Adipose tissue (tissue), 3 donors: Measurements from ENCODE around the gene PSMB3. TPM values are rescaled to one million over a fixed set of nuclear protein-coding genes. Genes with fewer than 3 reads are reported as not detected.
"Not testable (repeated sequence)": the region's sequence is repeated elsewhere in the genome, so short reads cannot be mapped to it uniquely, and the experiment has no call there.

Experiments
- H3K27ac ChIP-seq: one replicate; pipeline ENCODE4 v1.5.1; 2013; ENCODE audit warnings: low read depth, low read length
- WGBS, 3 donors: extraction: QIAGEN DNeasy Blood & Tissue Kit; methylation state at CpG; one replicate each; pipeline ENCODE4 v1.1.7; 2013; 5-methylcytosine and 5-hydroxymethylcytosine counted together
- polyA plus RNA-seq, 3 donors: library from polyadenylated mRNA; stranded (reverse); fragments of 200-250 nt; gene quantifications; one replicate each; pipeline ENCODE4 v1.2.3, GENCODE V29; 2013
- donor health status: healthy with polysubstance abuse.
- donor health status: Bipolar disorder and iron deficiency.
- donor health status: healthy.

The PSMB3 gene
- polyA plus RNA-seq, 3 donors, result 76.8 to 190 (median 184) TPM

DNA sequence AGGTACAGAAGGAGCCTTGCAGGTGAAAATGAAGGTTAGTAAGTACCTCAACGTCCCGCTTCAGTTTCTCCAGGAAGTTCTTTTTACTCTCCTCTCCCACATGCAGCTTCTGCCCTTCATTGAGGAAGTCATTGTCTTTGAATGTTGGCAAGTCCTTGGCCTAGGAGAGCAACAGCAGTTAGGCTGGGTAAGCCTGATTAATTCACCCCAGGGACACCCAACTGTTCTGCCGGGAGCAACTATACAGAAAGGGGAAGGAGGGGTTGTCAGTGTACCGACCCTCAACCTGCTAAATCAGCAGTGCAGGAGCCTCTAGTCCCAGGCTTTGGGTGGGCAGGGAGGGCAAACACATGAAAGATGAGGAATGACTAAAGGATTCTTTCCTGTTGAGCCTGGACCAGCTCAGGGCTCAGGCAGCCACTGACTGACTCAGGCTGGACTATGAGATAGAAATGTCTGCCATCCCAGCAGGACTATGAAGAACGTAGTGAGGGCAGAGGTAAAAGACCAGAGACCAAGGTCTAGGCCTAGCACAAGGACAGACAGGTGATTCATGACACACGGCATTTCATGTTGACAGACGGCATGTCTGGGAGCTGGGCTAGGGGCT, 25.2 kb downstream of the PSMB3 start:
- WGBS, 3 donors, result 73 to 81% (median 75%) methylated on average over 7 of the region's 7 CpGs
- no peak overlapping the region for H3K27ac ChIP-seq

DNA sequence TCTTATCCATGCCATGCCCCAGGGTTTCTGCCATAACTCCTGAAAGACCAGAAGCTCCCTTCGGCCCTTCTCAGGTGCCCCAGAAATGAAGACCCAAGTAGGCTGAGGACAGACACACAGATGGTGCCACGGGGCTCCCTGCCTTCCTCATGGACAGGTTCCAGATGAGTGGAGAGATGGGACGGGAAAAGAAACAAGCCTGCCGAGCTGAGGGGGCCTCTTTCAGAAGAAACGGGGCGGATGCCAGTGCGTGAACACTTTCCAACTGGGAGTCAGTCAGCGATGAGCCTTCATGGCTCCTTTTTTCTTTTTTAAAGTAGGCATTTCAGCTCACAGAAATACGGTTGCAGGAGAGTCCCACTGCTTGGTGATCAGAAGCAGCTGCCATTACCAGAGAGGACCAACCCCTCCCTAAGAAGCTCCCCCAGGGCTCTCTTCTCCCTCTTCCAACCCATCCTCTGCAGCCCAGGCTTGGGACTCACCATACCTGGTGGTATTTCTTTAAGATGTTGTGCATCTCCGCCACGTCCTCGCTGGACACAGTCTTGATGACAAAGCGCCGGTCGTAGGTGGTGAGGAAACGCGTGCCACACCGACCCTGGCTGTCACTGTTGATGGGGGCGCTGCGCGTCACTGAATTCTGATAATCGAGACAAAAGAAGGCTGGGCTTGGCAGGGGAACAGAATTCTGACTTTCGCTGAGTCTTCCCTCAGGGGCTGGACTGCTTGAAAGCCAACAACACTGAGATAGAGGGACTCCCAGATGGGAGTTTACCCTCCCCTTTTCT, 27.6 kb downstream of the PSMB3 start:
- 86 to 93% (median 89%) methylated on average over 23 of the region's 23 CpGs for WGBS, 3 donors

GRCh38 chr17:38783227-38783626, 30.7 kb downstream of the PSMB3 start:
- H3K27ac ChIP-seq, result no peak overlapping the region
- 91 to 94% (median 94%) methylated on average over 3 of the region's 3 CpGs for WGBS, 3 donors

More for the DNA sequence above, 27.6 kb downstream of the PSMB3 start:
- no peak overlapping the region for H3K27ac ChIP-seq

DNA sequence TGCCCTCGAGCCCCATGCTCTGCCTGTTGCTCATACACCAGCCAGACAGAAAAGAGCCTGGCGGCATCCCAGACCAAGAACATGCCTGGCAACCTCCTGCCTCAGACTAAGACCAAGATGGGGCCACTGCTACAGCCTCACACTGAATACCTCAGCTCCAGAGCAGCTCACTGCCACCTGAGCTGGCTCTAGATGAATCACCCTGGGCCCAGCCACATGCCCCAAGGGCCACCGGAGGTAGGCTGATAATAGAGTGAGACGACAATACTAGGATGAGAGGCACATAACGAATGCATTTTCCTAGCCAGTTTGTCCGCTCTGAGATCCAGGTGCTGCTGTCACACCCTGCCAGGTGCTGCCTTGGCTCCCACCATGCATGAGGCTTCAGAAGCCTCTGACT, 33.8 kb downstream of the PSMB3 start:
- no peak overlapping the region for H3K27ac ChIP-seq
- 78 to 82% (median 81%) methylated on average over 6 of the region's 6 CpGs for WGBS, 3 donors

GRCh38 chr17:38787999-38788398, 35.5 kb downstream of the PSMB3 start:
- WGBS, 3 donors, result 89 to 99% (median 95%) methylated on average over 4 of the region's 4 CpGs
- H3K27ac ChIP-seq, result not testable (repeated sequence)

DNA sequence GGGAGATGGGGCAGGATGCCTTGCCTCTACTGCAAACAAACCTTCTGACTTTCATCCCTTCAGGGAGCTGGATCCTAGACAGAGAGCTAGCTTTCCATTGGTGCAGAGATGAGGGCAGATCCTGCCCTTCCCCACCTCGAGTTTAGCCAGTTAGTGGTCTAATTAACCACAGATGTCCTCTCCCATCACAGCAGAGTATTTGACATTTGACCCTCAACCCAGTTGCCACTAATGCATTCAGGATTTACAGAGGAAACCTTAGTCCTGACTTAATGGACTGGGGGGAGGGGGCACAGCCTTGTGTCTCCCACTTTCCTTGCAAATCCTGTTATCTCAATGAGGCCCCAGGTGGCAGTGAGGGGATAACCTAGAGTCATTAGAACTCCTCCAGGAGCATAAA, 36.6 kb downstream of the PSMB3 start:
- 0 to 26% (median 14%) methylated on average over 1 of the region's 1 CpG for WGBS, 3 donors
- no peak overlapping the region for H3K27ac ChIP-seq

DNA sequence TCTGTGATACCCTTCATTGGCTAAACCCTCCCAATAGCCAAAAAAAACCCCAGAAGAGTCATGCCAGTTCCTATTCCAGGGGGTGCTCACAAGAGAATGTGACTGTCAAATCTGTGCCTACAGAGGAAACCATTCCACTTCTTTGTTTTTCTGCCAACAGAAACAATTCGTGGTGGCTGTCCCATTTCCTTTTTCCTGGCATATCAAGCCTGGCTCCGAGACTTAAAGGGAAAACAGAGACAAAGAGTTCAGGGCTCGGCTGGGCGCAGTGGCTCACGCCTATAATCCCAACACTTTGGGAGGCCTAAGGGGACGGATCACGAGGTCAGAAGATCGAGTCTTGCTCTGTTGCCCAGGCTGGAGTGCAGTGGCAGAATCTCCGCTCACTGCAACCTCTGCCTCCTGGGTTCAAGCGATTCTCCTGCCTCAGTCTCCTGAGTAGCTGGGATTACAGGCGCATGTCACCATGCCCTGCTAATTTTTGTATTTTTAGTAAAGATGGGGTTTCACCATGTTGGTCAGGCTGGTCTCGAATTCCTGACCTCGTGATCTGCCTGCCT, 37.7 kb downstream of the PSMB3 start:
- WGBS, 3 donors, result 66 to 77% (median 74%) methylated on average over 13 of the region's 13 CpGs

DNA sequence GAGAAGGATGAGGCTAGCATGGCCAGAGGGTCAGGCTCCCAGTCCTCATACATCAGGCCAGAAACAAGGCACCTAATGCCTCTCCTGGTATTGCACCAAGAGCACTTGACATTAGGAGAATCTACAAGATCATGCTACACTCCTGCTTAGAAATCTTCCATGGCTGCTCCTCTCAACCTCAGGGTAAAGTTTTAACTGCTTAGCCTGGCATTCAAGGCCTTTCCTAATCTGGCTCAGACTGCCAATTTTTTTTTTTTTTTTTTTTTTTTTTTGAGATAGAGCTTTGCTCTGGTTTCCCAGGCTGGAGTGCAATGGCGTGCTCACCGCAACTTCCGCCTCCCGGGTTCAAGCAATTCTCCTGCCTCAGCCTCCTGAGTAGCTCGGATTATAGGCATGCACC, 38.6 kb downstream of the PSMB3 start:
- WGBS, 3 donors, result 95 to 100% (median 98%) methylated on average over 5 of the region's 5 CpGs
- H3K27ac ChIP-seq, result no peak overlapping the region

More for the DNA sequence above, 37.7 kb downstream of the PSMB3 start:
- not testable (repeated sequence) for H3K27ac ChIP-seq

- H3K27ac ChIP-seq, result no peak overlapping the region
- 93 to 97% (median 96%) methylated on average over 5 of the region's 5 CpGs for WGBS, 3 donors
Measured at GRCh38 chr17:38794221-38794620, 41.7 kb downstream of the PSMB3 start.

DNA sequence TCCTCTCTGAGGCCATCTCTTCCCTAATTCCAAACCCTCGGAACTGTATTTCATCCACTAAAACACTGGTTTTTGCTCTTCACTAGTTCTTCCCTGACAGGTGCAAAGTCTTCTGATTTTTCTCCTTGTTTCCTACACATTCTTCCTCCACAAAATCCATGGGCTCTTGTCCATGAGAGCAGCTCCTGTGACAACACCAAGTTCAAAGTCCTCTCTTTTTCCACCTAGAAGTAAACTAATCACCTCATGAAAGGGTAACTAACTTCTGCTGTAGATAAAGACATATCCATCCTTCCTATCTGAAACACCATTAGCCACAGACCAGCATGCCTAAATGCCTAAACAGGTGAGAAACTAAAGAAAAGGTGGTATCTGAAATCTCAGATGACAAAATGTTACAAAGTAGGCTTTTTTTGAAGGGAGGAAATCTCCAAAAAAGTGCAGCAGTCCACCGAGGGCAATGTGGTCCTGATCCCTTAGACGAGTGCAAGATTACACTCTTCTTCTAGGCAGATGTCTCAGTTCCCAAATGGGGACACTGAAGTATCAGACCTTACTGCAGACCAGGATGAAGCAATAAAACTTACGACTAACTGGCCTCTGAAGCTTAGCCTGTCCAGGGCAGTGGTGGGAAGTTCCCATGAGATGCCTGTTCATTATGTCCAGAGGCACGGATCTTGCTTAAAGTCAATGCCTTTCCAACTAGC, 44.1 kb downstream of the PSMB3 start:
- H3K27ac ChIP-seq, result no peak overlapping the region

GRCh38 chr17:38797158-38797490, 44.6 kb downstream of the PSMB3 start:
- H3K27ac ChIP-seq, result no peak overlapping the region
- WGBS, 3 donors, result 70 to 76% (median 75%) methylated on average over 5 of the region's 5 CpGs

More for the DNA sequence above, 44.1 kb downstream of the PSMB3 start:
- 54 to 59% (median 59%) methylated on average over 5 of the region's 5 CpGs for WGBS, 3 donors

DNA sequence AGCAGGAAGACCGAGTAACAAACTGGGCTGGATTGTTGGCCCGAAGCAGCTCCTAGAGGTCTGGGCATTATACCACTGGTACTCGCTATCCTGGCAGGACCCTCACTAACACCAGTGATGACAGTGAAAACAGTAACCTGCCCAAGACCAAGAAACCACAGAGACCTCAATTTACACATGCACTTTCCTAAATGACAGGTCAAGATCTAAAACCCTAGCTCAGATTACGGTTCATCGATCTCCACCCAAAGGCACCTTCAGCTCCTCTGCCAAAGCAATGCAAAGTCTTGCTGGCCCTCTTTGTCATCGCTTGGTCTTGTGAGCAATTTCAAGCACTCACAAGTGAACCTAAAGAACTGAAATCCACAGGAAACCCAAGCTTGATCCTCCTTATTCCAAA, 45.3 kb downstream of the PSMB3 start:
- H3K27ac ChIP-seq, result no peak overlapping the region
- WGBS, 3 donors, result 84 to 87% (median 86%) methylated on average over 6 of the region's 6 CpGs

GRCh38 chr17:38798614-38799500, 46.3 kb downstream of the PSMB3 start:
- H3K27ac ChIP-seq, result peak overlapping the region; percentile 77
- WGBS, 3 donors, result 0% methylated on average over 32 to 53 of the region's 53 CpGs

- peak within 1 kb of the TSS; percentile 95 for H3K27ac ChIP-seq
- 0 to 1% (median 0%) methylated on average over 53 to 76 of the region's 76 CpGs for WGBS, 3 donors
Measured at GRCh38 chr17:38799501-38800236, 47.1 kb downstream of the PSMB3 start, which contains the start of gene PIP4K2B. PIP4K2B (minus strand) TSS chr17:38799556; CDS start chr17:38799424, 132 bp downstream.

DNA sequence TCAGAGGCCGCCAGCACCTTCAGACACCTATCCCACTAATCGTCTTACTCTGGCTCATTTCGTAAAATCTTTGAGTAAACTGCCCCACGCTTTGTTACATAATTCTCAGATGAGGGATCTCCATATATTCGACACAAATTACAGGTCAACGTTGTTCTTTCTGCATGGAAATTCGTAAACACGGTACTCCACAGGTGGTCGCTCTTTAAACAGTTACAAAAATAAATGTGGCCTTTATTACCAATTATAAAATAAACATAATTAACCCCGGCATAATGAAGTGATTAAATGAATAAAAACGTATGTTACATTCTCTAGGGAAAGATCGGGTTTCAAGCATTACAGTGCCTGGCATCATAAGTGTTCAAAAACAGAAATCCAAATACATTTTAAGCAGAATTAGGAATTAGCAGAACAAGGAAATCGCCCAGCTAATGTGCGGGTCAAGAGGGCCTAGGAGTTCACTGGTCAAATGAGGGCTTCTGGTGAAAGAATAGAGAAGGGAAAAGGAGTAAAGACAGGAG, 47.8 kb downstream of the PSMB3 start:
- no peak overlapping the region for H3K27ac ChIP-seq
- 17 to 22% (median 19%) methylated on average over 14 of the region's 14 CpGs for WGBS, 3 donors

- WGBS, 3 donors, result 95 to 96% (median 95%) methylated on average over 7 of the region's 7 CpGs
- no peak overlapping the region for H3K27ac ChIP-seq
Measured at GRCh38 chr17:38809828-38810227, 57.3 kb downstream of the PSMB3 start.
